ENCODE results near the gene EMC8.
A peak's percentile ranks its signal among the peaks of the same experiment; 100 is the strongest.

Gene EMC8

GRCh38 chr16:85759631-85760419 is 39.5 kb downstream of the EMC8 start:
- peak; percentile 63 for TF ChIP-seq CTCF (conservative IDR thresholded peaks at IDR 0.05)
- H3K27ac ChIP-seq, result no peak overlapping the region

- no peak for TF ChIP-seq CTCF (conservative IDR thresholded peaks at IDR 0.05)
- H3K27ac ChIP-seq, result no peak overlapping the region
Measured at GRCh38 chr16:85759136-85759535, 40.2 kb downstream of the EMC8 start.

GRCh38 chr16:85757341-85757822 is 42.0 kb downstream of the EMC8 start:
- H3K27ac ChIP-seq, result no peak overlapping the region

GRCh38 chr16:85755929-85756768 is 43.2 kb downstream of the EMC8 start:
- no peak for TF ChIP-seq CTCF (conservative IDR thresholded peaks at IDR 0.05)
- H3K27ac ChIP-seq, result no peak overlapping the region

More at GRCh38 chr16:85757341-85757822, 42.0 kb downstream of the EMC8 start:
- no peak for TF ChIP-seq CTCF (conservative IDR thresholded peaks at IDR 0.05)

GRCh38 chr16:85754413-85754812 is 44.9 kb downstream of the EMC8 start:
- TF ChIP-seq CTCF (conservative IDR thresholded peaks at IDR 0.05), result no peak
- H3K27ac ChIP-seq, result no peak overlapping the region

- TF ChIP-seq CTCF (conservative IDR thresholded peaks at IDR 0.05), result no peak
- H3K27ac ChIP-seq, result no peak overlapping the region
Measured at GRCh38 chr16:85753976-85754375, 45.4 kb downstream of the EMC8 start.

- no peak overlapping the region for H3K27ac ChIP-seq
- no peak for TF ChIP-seq CTCF (conservative IDR thresholded peaks at IDR 0.05)
Measured at GRCh38 chr16:85753559-85753958, 45.8 kb downstream of the EMC8 start.
